Loucy (cell line): ENCODE data around the gene DHX29.

Experiments
- H2AFZ ChIP-seq: fragments of 200-600 bp; sonication (generic); 2 replicates; pipeline ENCODE4 v1.6.0; 2016; ENCODE audit warnings: antibody characterized with exemption, mild to moderate bottlenecking, low read length, moderate library complexity
- H3F3A ChIP-seq: fragments of 200-600 bp; 2 replicates; pipeline ENCODE4 v1.6.0; 2016; ENCODE audit warnings: antibody characterized with exemption, low read depth, mild to moderate bottlenecking
- H3K27me3 ChIP-seq: fragments of 200-600 bp; sonication (generic); 2 replicates; pipeline ENCODE4 v1.6.1; 2014; ENCODE audit warnings: low read length, mild to moderate bottlenecking; ENCODE audit not compliant: insufficient read depth, poor library complexity, severe bottlenecking
- H3K36me3 ChIP-seq: fragments of 200-600 bp; sonication (generic); 2 replicates; pipeline ENCODE4 v1.6.1; 2016; ENCODE audit warnings: low read length; ENCODE audit not compliant: insufficient read depth
- H3K4me1 ChIP-seq: fragments of 200-600 bp; sonication (generic); 2 replicates; pipeline ENCODE4 v1.5.1; 2014; ENCODE audit warnings: low read length, mild to moderate bottlenecking; ENCODE audit not compliant: insufficient read depth, poor library complexity, severe bottlenecking
- H3K4me2 ChIP-seq: fragments of 200-600 bp; sonication (generic); 2 replicates; pipeline ENCODE4 v1.6.0; 2014; ENCODE audit warnings: antibody characterized with exemption, low read length, low read depth, mild to moderate bottlenecking; ENCODE audit not compliant: poor library complexity, severe bottlenecking
- H3K4me3 ChIP-seq: fragments of 200-600 bp; sonication (generic); 2 replicates; pipeline ENCODE4 v1.5.1; 2014; ENCODE audit warnings: low read length, mild to moderate bottlenecking, mixed read lengths; ENCODE audit not compliant: poor library complexity, severe bottlenecking
- H3K79me2 ChIP-seq: fragments of 200-600 bp; sonication (generic); 2 replicates; pipeline ENCODE4 v1.6.1; 2014; ENCODE audit warnings: low read length; ENCODE audit not compliant: insufficient read depth
- H3K9ac ChIP-seq: fragments of 200-600 bp; sonication (generic); 2 replicates; pipeline ENCODE4 v1.6.0; 2014; ENCODE audit warnings: mild to moderate bottlenecking, low read depth, low read length, moderate library complexity; ENCODE audit not compliant: poor library complexity, severe bottlenecking
- H3K9me2 ChIP-seq: fragments of 200-600 bp; sonication (generic); replicated peaks from 2 replicates; pipeline ENCODE4 v1.6.1; 2016; ENCODE audit warnings: low read depth, low read length, mixed read lengths
- H3K9me3 ChIP-seq: fragments of 200-600 bp; sonication (generic); 2 replicates; pipeline ENCODE4 v1.6.1; 2014; ENCODE audit warnings: mild to moderate bottlenecking, antibody characterized with exemption, low read length, low read depth; ENCODE audit not compliant: insufficient read depth
- H4K20me1 ChIP-seq: fragments of 200-600 bp; sonication (generic); 2 replicates; pipeline ENCODE4 v1.6.0; 2014; ENCODE audit warnings: antibody characterized with exemption, low read length, mild to moderate bottlenecking; ENCODE audit not compliant: insufficient read depth, poor library complexity, severe bottlenecking
- CTCF ChIP-seq: fragments of 200-600 bp; sonication (generic); conservative IDR thresholded peaks from 2 replicates; pipeline ENCODE4 v1.5.1; 2014; ENCODE audit warnings: mild to moderate bottlenecking, antibody characterized with exemption, low read length
- EZH2phosphoT487 ChIP-seq: fragments of 200-600 bp; IDR thresholded peaks from 2 replicates; pipeline ENCODE4 v1.6.1; 2018; ENCODE audit warnings: antibody characterized with exemption, mild to moderate bottlenecking, moderate library complexity, borderline replicate concordance

DHX29 gene

GRCh38 chr5:55227664-55228430, 79.6 kb downstream of the DHX29 start:
- H3K9me3 ChIP-seq = no peaks in the 10 kb centered on the region
- no peaks in the 10 kb centered on the region for H3K36me3 ChIP-seq
- no peaks in the 10 kb centered on the region for H3K9me2 ChIP-seq
- TF ChIP-seq CTCF (no peak), EZH2phosphoT487 (no peak)
- no peaks in the 10 kb centered on the region for H4K20me1 ChIP-seq
- H3K4me2 ChIP-seq = peak overlapping the region; percentile 39
- H2AFZ ChIP-seq = peak overlapping the region; percentile 87; the same call in 1 of the 2 replicates
- no peaks in the 10 kb centered on the region for H3K79me2 ChIP-seq
- H3K9ac ChIP-seq = peak overlapping the region; percentile 55
- no peaks in the 10 kb centered on the region for H3K27me3 ChIP-seq
- no peaks in the 10 kb centered on the region for H3K4me1 ChIP-seq
- peak overlapping the region; percentile 74 for H3K4me3 ChIP-seq
- H3F3A ChIP-seq = no peaks in the 10 kb centered on the region

GRCh38 chr5:55226934-55227663, 80.4 kb downstream of the DHX29 start, which contains the start of gene MCIDAS:
Gene MCIDAS, minus strand, starts transcription at chr5:55227315. Its CDS starts 177 bp downstream, at chr5:55227138.
- no peaks in the 10 kb centered on the region for H3K27me3 ChIP-seq
- H3F3A ChIP-seq = no peaks in the 10 kb centered on the region
- no peaks in the 10 kb centered on the region for H3K79me2 ChIP-seq
- no peaks in the 10 kb centered on the region for H3K4me1 ChIP-seq
- H2AFZ ChIP-seq = peak within 1 kb of the TSS; percentile 87
- H3K9me2 ChIP-seq = no peaks in the 10 kb centered on the region
- TF ChIP-seq EZH2phosphoT487 = no peak
- peak; percentile 20; the same call in 1 of the 2 replicates for TF ChIP-seq CTCF
- H4K20me1 ChIP-seq = no peaks in the 10 kb centered on the region
- peak within 1 kb of the TSS; percentile 39 for H3K4me2 ChIP-seq
- no peaks in the 10 kb centered on the region for H3K9me3 ChIP-seq
- peak within 1 kb of the TSS; percentile 55 for H3K9ac ChIP-seq
- H3K36me3 ChIP-seq = no peaks in the 10 kb centered on the region
- peak within 1 kb of the TSS; percentile 74 for H3K4me3 ChIP-seq

GRCh38 chr5:55226027-55226933, 81.2 kb downstream of the DHX29 start:
- Histone ChIP-seq H3K36me3 (no peaks in the 10 kb centered on the region), H3K9me2 (no peaks in the 10 kb centered on the region), H3F3A (no peaks in the 10 kb centered on the region), H3K79me2 (no peaks in the 10 kb centered on the region), H3K9ac (peak overlapping the region; percentile 55), H3K4me3 (peak overlapping the region; percentile 74), H4K20me1 (no peaks in the 10 kb centered on the region), H3K4me1 (no peaks in the 10 kb centered on the region), H3K4me2 (peak overlapping the region; percentile 39), H3K27me3 (no peaks in the 10 kb centered on the region), H2AFZ (peak overlapping the region; percentile 87), H3K9me3 (no peaks in the 10 kb centered on the region)
- TF ChIP-seq CTCF (peak; percentile 63), EZH2phosphoT487 (no peak)
